Panc1 (cell line): ENCODE data around the gene PMAIP1. TPM values are rescaled to one million over a fixed set of nuclear protein-coding genes. Genes with fewer than 3 reads are reported as not detected.
"Not testable (repeated sequence)": the region's sequence is repeated elsewhere in the genome, so short reads cannot be mapped to it uniquely, and the experiment has no call there.

Experiments used
- ATAC-seq: fragments of 200-7000 bp; cut with Tn5 transposase; 2 replicates; pipeline ENCODE4 v1.9.1; 2020; ENCODE audit warnings: mild to moderate bottlenecking, moderate library complexity
- BruUV-seq: library from RNA; stranded (reverse); fragments of 400-500 nt; replicated peaks from 2 replicates; lab custom pipeline; 2021; lab: Mats Ljungman, UMichigan
- CTCF ChIA-PET: fragments of 300-600 bp; sonication (Branson Sonifier 250); formaldehyde crosslinking; loops from one replicate; lab custom pipeline; 2022; ENCODE audit warnings: antibody characterized with exemption; lab: Charles Lee
- POLR2A ChIA-PET: fragments of 300-600 bp; sonication (Branson Sonifier 250); formaldehyde crosslinking; loops from one replicate; lab custom pipeline; 2022; ENCODE audit warnings: antibody characterized with exemption; lab: Charles Lee
- DNase-seq: peaks from one replicate; pipeline ENCODE4 v3.0.0-alpha.2; 2010; ENCODE audit warnings: low read depth, low spot score
- H3K27ac ChIP-seq: 2 replicates; pipeline ENCODE4 v1.5.1; 2011; ENCODE audit warnings: mild to moderate bottlenecking, low read length, inconsistent platforms
- H3K27me3 ChIP-seq: fragments of 200-500 bp; sonication (Bioruptor generic); 2 replicates; pipeline ENCODE4 v1.6.0; 2014; ENCODE audit warnings: low read length, inconsistent platforms; ENCODE audit not compliant: control insufficient read depth, insufficient read depth
- H3K36me3 ChIP-seq: fragments of 200-500 bp; sonication (Bioruptor generic); 2 replicates; pipeline ENCODE4 v1.5.1; 2014; ENCODE audit warnings: inconsistent platforms, mild to moderate bottlenecking, low read length, moderate library complexity; ENCODE audit not compliant: control insufficient read depth, insufficient read depth
- H3K4me1 ChIP-seq: 2 replicates; pipeline ENCODE4 v1.5.1; 2011; ENCODE audit warnings: inconsistent platforms, mild to moderate bottlenecking, low read length, moderate library complexity; ENCODE audit not compliant: control insufficient read depth, insufficient read depth
- H3K4me3 ChIP-seq, 2 experiments: 2 replicates each; pipeline ENCODE4 v1.5.1; 2011 to 2012; ENCODE audit warnings: low read depth in 2 of 2, low read length in 2 of 2, mild to moderate bottlenecking in 2 of 2, inconsistent platforms in 1 of 2, moderate library complexity in 1 of 2
- H3K9me3 ChIP-seq: fragments of 200-500 bp; sonication (Bioruptor generic); 2 replicates; pipeline ENCODE4 v1.5.1; 2014; ENCODE audit warnings: low read depth, mild to moderate bottlenecking, inconsistent platforms, low read length, moderate library complexity; ENCODE audit not compliant: control insufficient read depth, insufficient read depth
- CTCF ChIP-seq: fragments of 450-650 bp; IDR thresholded peaks from 2 replicates; pipeline ENCODE4 v1.5.1; 2017; ENCODE audit warnings: mild to moderate bottlenecking
- POLR2AphosphoS5 ChIP-seq: IDR thresholded peaks from 2 replicates; pipeline ENCODE4 v1.6.1; 2012; ENCODE audit warnings: mild to moderate bottlenecking, low read depth, low read length, moderate library complexity
- REST ChIP-seq, 2 experiments: IDR thresholded peaks; 2 replicates each; pipeline ENCODE4 v1.6.1; 2011 to 2012; ENCODE audit warnings: low read depth in 2 of 2, control low read depth in 1 of 2, low read length in 1 of 2, mild to moderate bottlenecking in 1 of 2, moderate library complexity in 1 of 2; ENCODE audit not compliant: insufficient read depth in 1 of 2
- SIN3A ChIP-seq: IDR thresholded peaks from 2 replicates; pipeline ENCODE4 v1.6.1; 2012; ENCODE audit warnings: low read depth, mild to moderate bottlenecking, low read length, moderate library complexity, borderline replicate concordance; ENCODE audit not compliant: insufficient read depth
- TCF7L2 ChIP-seq: IDR thresholded peaks from 2 replicates; pipeline ENCODE4 v1.6.1; 2011; ENCODE audit warnings: mild to moderate bottlenecking, low read depth, low read length, inconsistent platforms
- in situ Hi-C: cut with HindIII; loops from 2 replicates; pipeline ENCODE4 v1.10.0; 2016; ENCODE audit warnings: low sequenced_read_pairs, low pct_unique_long_range_greater_than_20kb
- intact Hi-C: fragments of 100-400 bp; cut with micrococcal nuclease; formaldehyde crosslinking; loops from one replicate; pipeline ENCODE4 v1.10.0; 2022; ENCODE audit not compliant: unreplicated experiment
- total RNA-seq: library from RNA; stranded (reverse); gene quantifications from one replicate; pipeline ENCODE4 v1.2.1, GENCODE V29; 2021; ENCODE audit not compliant: unreplicated experiment

Gene PMAIP1
- total RNA-seq, 1 experiment from 2014 or later: 7.7 TPM

- intact Hi-C loops: no loop called here
- no TSS peak for BruUV-seq
Measured at GRCh38 chr18:59852548-59852947, 47.2 kb upstream of the PMAIP1 start.

GRCh38 chr18:59853380-59853779 lies 46.4 kb upstream of the PMAIP1 start:
- no peak for DNase-seq
- Histone ChIP-seq H3K4me1 (no peaks in the 10 kb centered on the region), H3K4me3 (no peak overlapping the region), H3K27me3 (no peaks in the 10 kb centered on the region), H3K9me3 (no peaks in the 10 kb centered on the region), H3K27ac (no peak overlapping the region), H3K36me3 (no peaks in the 10 kb centered on the region)
- no TSS peak for BruUV-seq
- CTCF ChIA-PET: no interaction called here
- intact Hi-C loops: no loop called here
- in situ Hi-C loops: no loop called here
- no peak for ATAC-seq
- POLR2A ChIA-PET: no interaction called here
- TF ChIP-seq REST (IDR thresholded peaks at IDR 0.05; ENCODE audit: insufficient read depth in 1 of 2, low read depth in 2 of 2, low read length in 1 of 2) (no peak), CTCF (no peak), POLR2AphosphoS5 (no peak), SIN3A (no peak), TCF7L2 (no peak)

More at GRCh38 chr18:59852548-59852947, 47.2 kb upstream of the PMAIP1 start:
- DNase-seq (no peak), ATAC-seq (no peak)
- Histone ChIP-seq H3K36me3 (no peaks in the 10 kb centered on the region), H3K4me3 (no peak overlapping the region), H3K9me3 (no peaks in the 10 kb centered on the region), H3K27ac (no peak overlapping the region), H3K4me1 (no peaks in the 10 kb centered on the region), H3K27me3 (no peaks in the 10 kb centered on the region)
- CTCF ChIA-PET: no interaction called here
- POLR2A ChIA-PET: no interaction called here
- TF ChIP-seq TCF7L2: no peak
- TF ChIP-seq SIN3A: no peak
- no peak for TF ChIP-seq POLR2AphosphoS5
- no peak for TF ChIP-seq CTCF
- TF ChIP-seq REST (IDR thresholded peaks at IDR 0.05; ENCODE audit: insufficient read depth in 1 of 2, low read depth in 2 of 2, low read length in 1 of 2): no peak
- in situ Hi-C loops: no loop called here

GRCh38 chr18:59853988-59854387 lies 45.8 kb upstream of the PMAIP1 start:
- intact Hi-C loops, DNase-seq, ATAC-seq, in situ Hi-C loops, CTCF ChIA-PET, H3K27me3 ChIP-seq, H3K9me3 ChIP-seq, H3K4me3 ChIP-seq, BruUV-seq, POLR2A ChIA-PET, H3K4me1 ChIP-seq, H3K36me3 ChIP-seq, H3K27ac ChIP-seq: not testable (repeated sequence)
